Testis (tissue), 3 donors: ENCODE results near the gene FBXO39. TPM values are rescaled to one million over a fixed set of nuclear protein-coding genes. Genes with fewer than 3 reads are reported as not detected.
"Not testable (repeated sequence)": the region's sequence is repeated elsewhere in the genome, so short reads cannot be mapped to it uniquely, and the experiment has no call there.

Source experiments
- DNase-seq: peaks from one replicate; pipeline ENCODE4 v3.0.0-alpha.2; 2019
- H3K27ac ChIP-seq, 2 donors: fragments of 200-600 bp; sonication (generic); one replicate each; pipeline ENCODE4 v1.5.1; 2019
- H3K27me3 ChIP-seq: fragments of 200-600 bp; sonication (generic); one replicate; pipeline ENCODE4 v1.5.1; 2019
- H3K36me3 ChIP-seq: fragments of 200-600 bp; sonication (generic); one replicate; pipeline ENCODE4 v1.5.1; 2017; ENCODE audit warnings: low read depth; ENCODE audit errors: missing control alignments
- H3K4me1 ChIP-seq: fragments of 200-600 bp; sonication (generic); one replicate; pipeline ENCODE4 v1.5.1; 2019
- H3K4me3 ChIP-seq, 2 donors: fragments of 200-600 bp; sonication (generic); one replicate each; pipeline ENCODE4 v1.5.1; 2017 to 2019
- H3K9me3 ChIP-seq: fragments of 200-600 bp; sonication (generic); one replicate; pipeline ENCODE4 v1.5.1; 2017
- POLR2A ChIP-seq: fragments of 450-650 bp; IDR thresholded peaks from one replicate; pipeline ENCODE4 v1.6.1; 2017; ENCODE audit warnings: antibody characterized with exemption, mild to moderate bottlenecking, moderate library complexity
- WGBS, 2 donors: methylation state at CpG; one replicate each; pipeline ENCODE4 v1.1.5; 2018; 5-methylcytosine and 5-hydroxymethylcytosine counted together
- intact Hi-C: fragments of 100-400 bp; cut with DNase I; formaldehyde crosslinking; loops from one replicate; pipeline ENCODE4 v1.15.1; 2023; ENCODE audit warnings: low total_unique reads
- polyA plus RNA-seq: library from polyadenylated mRNA; stranded (reverse); fragments of 350-450 nt; fragmentation: Illumina TruSeq; extraction: RNeasy Lipid Tissue Mini Kit (QIAGEN cat#74804); gene quantifications from one replicate; pipeline ENCODE4 v1.2.3, GENCODE V29; 2014; ENCODE audit warnings: low read depth, low replicate concordance; ENCODE audit not compliant: insufficient read depth
- total RNA-seq, 2 donors: library from RNA; depleted of rRNA; stranded (reverse); fragments of >200 nt; gene quantifications; one replicate each; pipeline ENCODE4 v1.2.3, GENCODE V29; 2016
- TF ChIP-seq, protein P1 (sequence below), 3 experiments: fragments of 450-650 bp in 2 of 3; fragments of 200-600 bp in 1 of 3; sonication (generic) in 1 of 3; IDR thresholded peaks; one replicate each; pipeline ENCODE4 v1.5.1; 2016 to 2019; ENCODE audit warnings: antibody characterized with exemption in 3 of 3, mild to moderate bottlenecking in 2 of 3, moderate library complexity in 1 of 3

The FBXO39 gene
- total and polyA plus RNA-seq, 3 donors from 2014 or later: 19.9 to 62.0 (median 46.9) TPM

DNA sequence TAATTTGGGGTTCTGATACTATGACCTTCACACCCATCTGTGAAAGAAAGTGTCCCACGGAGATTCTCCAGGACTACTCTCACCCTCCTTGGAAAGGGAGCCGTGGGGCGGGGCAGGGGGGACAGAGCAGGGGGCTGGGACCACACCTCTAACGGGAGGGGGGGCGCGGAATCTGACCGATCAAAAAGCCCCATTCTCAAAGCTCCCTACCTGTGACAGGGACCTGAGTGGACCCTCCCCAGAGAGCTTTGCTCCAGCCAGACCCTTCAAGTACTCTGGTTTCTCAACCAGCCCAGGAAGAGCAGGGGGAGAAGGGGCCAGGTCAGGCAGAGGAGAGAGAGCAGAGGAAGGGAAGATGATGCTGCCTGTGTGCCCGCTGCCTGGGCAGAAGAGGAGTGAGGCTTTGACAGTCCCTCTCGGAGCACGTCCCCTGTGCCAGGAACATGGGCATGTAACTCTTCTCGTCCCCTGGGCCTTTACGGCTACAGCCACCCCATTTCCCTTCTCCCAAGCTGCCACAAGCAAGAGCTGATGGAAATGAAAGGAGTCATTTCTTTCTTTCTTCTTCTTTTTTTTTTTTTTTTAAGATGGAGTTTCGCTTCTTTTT lies 19.5 kb upstream of the FBXO39 start:
- peaks cover 30% of the 10 kb centered on the region for H3K4me1 ChIP-seq
- DNase-seq: no peak

DNA sequence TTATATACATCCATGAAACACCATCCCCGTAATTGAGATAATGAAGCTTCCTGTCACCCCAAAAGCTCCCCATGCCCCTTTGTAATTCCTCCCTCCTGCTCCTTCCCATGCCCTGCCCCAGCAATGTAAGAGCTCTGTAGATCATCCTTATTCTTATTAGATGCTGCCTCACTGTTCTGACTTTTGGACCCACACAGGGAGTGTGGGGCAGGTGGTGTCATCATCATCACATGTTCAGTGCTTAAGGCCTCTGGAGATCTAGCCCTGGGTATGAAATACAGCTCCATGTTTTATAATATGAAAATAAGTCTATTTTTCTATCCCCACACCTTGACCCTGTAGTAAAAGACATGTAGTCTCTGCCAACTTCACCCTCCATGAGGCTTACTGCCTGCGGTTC lies 18.3 kb upstream of the FBXO39 start:
- no peaks in the 10 kb centered on the region for H3K27me3 ChIP-seq
- no peak overlapping the region for H3K27ac ChIP-seq
- DNase-seq: no peak
- H3K36me3 ChIP-seq: no peaks in the 10 kb centered on the region
- H3K4me3 ChIP-seq: no peak overlapping the region
- no peaks in the 10 kb centered on the region for H3K9me3 ChIP-seq
- intact Hi-C loops: no loop called here
- peaks cover 26% of the 10 kb centered on the region for H3K4me1 ChIP-seq
- WGBS, 2 donors: 84 to 94% methylated on average over 2 of the region's 2 CpGs
- TF ChIP-seq, protein P1, sequence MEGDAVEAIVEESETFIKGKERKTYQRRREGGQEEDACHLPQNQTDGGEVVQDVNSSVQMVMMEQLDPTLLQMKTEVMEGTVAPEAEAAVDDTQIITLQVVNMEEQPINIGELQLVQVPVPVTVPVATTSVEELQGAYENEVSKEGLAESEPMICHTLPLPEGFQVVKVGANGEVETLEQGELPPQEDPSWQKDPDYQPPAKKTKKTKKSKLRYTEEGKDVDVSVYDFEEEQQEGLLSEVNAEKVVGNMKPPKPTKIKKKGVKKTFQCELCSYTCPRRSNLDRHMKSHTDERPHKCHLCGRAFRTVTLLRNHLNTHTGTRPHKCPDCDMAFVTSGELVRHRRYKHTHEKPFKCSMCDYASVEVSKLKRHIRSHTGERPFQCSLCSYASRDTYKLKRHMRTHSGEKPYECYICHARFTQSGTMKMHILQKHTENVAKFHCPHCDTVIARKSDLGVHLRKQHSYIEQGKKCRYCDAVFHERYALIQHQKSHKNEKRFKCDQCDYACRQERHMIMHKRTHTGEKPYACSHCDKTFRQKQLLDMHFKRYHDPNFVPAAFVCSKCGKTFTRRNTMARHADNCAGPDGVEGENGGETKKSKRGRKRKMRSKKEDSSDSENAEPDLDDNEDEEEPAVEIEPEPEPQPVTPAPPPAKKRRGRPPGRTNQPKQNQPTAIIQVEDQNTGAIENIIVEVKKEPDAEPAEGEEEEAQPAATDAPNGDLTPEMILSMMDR (IDR thresholded peaks at IDR 0.05): no peak
- TF ChIP-seq POLR2A: no peak

More for the DNA sequence above, 19.5 kb upstream of the FBXO39 start:
- no peaks in the 10 kb centered on the region for H3K36me3 ChIP-seq
- H3K27ac ChIP-seq: peak overlapping the region; percentile 87 to 91
- intact Hi-C loops: no loop called here
- TF ChIP-seq POLR2A: no peak
- TF ChIP-seq, protein P1 (IDR thresholded peaks at IDR 0.05): no peak
- H3K27me3 ChIP-seq: no peaks in the 10 kb centered on the region
- H3K9me3 ChIP-seq: no peaks in the 10 kb centered on the region
- peak overlapping the region; percentile 43 to 66 for H3K4me3 ChIP-seq
- 54% methylated on average over 13 of the region's 13 CpGs for WGBS, 2 donors

DNA sequence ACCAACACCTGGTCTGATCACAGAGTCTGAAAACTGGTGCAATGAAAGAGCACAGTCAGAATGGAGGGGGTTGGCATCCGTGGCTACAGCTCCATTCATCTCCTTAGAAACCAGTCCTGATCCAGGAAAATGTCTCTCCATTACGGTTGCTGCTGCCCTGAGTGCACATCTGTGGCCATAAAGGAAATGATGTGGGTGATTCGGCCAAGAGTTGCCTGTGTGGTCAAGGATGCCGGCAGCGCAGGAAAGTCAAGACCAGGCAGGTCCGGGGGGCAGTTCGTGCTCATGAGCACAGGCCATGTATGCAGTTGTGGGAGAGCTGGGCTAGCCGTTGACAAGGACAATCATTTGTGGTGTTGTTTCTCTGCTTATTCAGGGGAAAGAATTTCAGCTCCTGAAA lies 14.2 kb upstream of the FBXO39 start:
- WGBS, 2 donors: 87 to 88% methylated on average over 8 of the region's 8 CpGs
- intact Hi-C loops: no loop called here
- no peak for DNase-seq
- TF ChIP-seq POLR2A: no peak
- TF ChIP-seq, protein P1 (IDR thresholded peaks at IDR 0.05): no peak
- no peaks in the 10 kb centered on the region for H3K9me3 ChIP-seq
- no peak overlapping the region for H3K27ac ChIP-seq
- H3K4me1 ChIP-seq: peaks cover 5% of the 10 kb centered on the region
- H3K4me3 ChIP-seq: no peak overlapping the region
- no peaks in the 10 kb centered on the region for H3K27me3 ChIP-seq
- H3K36me3 ChIP-seq: no peaks in the 10 kb centered on the region

DNA sequence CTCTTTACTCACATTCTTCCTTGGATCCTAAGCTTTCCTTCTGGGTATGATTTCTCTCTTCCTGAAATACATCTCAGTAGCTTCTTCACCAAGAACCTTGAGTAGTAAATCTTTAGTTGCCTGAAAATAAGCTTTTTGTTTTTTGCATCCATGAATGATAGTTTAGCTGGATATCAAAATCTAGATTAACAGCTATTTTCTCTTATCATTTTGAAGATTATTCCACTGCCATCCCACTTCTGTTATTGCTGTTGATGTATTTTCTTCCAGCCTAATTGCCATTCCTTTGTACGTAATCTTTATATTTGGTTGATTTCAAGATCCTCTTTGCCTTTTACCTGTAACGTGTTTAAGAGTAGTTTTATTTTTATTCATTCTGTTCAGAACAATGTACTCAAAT lies 7.6 kb upstream of the FBXO39 start:
- DNase-seq: no peak
- no peaks in the 10 kb centered on the region for H3K36me3 ChIP-seq
- H3K4me1 ChIP-seq: no peaks in the 10 kb centered on the region
- H3K4me3 ChIP-seq: no peak overlapping the region
- TF ChIP-seq, protein P1 (IDR thresholded peaks at IDR 0.05): no peak
- no peak for TF ChIP-seq POLR2A
- no peak overlapping the region for H3K27ac ChIP-seq
- intact Hi-C loops: no loop called here
- no peaks in the 10 kb centered on the region for H3K27me3 ChIP-seq
- no peaks in the 10 kb centered on the region for H3K9me3 ChIP-seq
- WGBS, 2 donors: 97 to 98% methylated on average over 2 of the region's 2 CpGs

DNA sequence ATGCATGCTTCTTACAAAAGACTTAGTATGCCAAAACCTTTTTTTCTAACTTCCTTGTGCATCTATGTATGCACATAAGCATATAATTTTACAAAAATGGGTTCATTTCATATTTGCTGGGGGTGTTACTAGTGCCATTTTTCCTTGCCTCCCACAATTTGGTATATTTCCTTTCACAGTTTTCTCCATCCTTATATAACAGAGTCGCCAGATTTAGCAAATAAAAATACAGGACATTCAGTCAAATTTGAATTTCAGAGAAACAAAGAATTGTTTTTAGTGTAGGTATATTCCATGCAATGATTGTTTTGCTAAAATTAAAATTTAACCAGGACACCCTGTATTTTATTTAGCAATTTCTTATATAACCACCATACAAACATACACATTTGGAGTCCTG lies 4.0 kb upstream of the FBXO39 start:
- DNase-seq: no peak
- intact Hi-C loops: no loop called here
- Histone ChIP-seq H3K9me3 (no peaks in the 10 kb centered on the region), H3K4me1 (peaks cover 5% of the 10 kb centered on the region), H3K27ac (no peak overlapping the region), H3K36me3 (no peaks in the 10 kb centered on the region), H3K27me3 (no peaks in the 10 kb centered on the region), H3K4me3 (no peak overlapping the region)
- 88 to 92% methylated on average over 1 of the region's 1 CpG for WGBS, 2 donors
- no peak for TF ChIP-seq POLR2A
- TF ChIP-seq, protein P1 (IDR thresholded peaks at IDR 0.05): no peak

DNA sequence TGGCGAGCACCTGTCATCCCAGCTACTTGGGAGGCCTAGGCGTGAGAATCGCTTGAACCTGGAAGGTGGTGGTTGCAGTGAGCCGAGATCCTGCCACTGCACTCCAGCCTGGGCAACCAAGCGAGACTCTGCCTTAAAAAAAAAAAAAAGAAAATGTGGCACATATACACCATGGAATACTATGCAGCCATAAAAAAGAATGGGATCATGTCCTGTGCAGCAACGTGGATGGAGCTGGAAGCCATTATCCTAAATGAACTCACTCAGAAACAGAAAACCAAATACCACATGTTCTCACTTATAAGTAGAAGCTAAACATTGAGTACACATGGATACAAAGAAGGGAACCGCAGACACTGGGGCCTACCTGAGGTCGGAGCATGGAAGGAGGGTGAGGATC lies 1.1 kb upstream of the FBXO39 start:
- H3K27ac ChIP-seq, H3K36me3 ChIP-seq, H3K27me3 ChIP-seq, H3K9me3 ChIP-seq, H3K4me1 ChIP-seq, DNase-seq, intact Hi-C loops, H3K4me3 ChIP-seq: not testable (repeated sequence)
- 79 to 85% methylated on average over 8 of the region's 8 CpGs for WGBS, 2 donors
